Measurements from ENCODE around the gene SETD9. TPM values are rescaled to one million over a fixed set of nuclear protein-coding genes. Genes with fewer than 3 reads are reported as not detected.

The SETD9 gene
- total and polyA plus RNA-seq, 2 of the 13 experiments (the other 11 are each of a cell fraction or from before 2014, with no cell fraction given), result 4.8 to 17.8 TPM

DNA sequence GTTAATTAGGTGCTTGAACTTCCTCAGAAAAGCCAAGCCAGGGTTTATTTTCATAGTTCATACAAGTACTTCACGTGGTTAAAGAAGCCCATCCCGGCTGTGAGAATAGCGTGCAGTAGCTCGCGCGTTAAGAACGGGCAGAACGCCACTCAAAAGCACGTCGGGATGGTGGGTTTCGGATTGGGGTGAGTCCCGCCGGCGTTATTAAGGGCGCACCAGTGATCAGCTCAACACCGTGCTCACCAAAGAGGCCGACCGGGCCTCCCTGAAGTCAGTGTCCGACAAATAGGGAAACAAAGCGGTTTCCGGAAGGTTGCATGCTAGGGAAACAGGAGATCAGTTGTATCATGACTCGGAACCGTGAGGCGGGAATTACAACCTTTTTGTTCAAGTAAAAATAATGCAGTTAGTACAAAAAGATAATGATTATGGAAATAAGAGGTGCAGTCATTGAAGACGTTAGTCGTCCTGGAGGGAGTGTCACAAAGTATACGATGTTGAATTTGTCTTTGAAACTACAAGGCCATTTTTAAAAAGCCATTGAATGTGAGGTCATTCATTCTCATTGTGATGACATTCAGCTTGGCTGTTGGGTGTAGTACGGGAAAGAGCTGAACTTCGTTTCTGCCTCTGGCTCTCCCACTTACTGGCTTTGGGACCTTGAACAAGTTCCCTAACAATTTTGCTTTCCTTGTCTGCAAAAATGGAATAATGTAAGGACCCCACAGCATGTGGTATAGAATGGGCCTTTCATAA lies 992 bp downstream of the SETD9 start (continued):
- TF ChIP-seq, protein P1, sequence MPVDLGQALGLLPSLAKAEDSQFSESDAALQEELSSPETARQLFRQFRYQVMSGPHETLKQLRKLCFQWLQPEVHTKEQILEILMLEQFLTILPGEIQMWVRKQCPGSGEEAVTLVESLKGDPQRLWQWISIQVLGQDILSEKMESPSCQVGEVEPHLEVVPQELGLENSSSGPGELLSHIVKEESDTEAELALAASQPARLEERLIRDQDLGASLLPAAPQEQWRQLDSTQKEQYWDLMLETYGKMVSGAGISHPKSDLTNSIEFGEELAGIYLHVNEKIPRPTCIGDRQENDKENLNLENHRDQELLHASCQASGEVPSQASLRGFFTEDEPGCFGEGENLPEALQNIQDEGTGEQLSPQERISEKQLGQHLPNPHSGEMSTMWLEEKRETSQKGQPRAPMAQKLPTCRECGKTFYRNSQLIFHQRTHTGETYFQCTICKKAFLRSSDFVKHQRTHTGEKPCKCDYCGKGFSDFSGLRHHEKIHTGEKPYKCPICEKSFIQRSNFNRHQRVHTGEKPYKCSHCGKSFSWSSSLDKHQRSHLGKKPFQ (CRISPR knock-in tag; IDR thresholded peaks at IDR 0.05; ENCODE audit: insufficient replicate concordance), result peak; percentile 35
- TF ChIP-seq ZKSCAN5 (CRISPR knock-in tag; IDR thresholded peaks at IDR 0.05) (no peak), SRF (IDR thresholded peaks at IDR 0.05; ENCODE audit: low read depth, low read length) (no peak), EZH2 (conservative IDR thresholded peaks at IDR 0.05; ENCODE audit: low read depth, low read length) (no peak), PHF5A (CRISPR knock-in tag; IDR thresholded peaks at IDR 0.05; ENCODE audit: low read depth, unreplicated experiment) (no peak), ZNF891 (CRISPR knock-in tag; IDR thresholded peaks at IDR 0.05) (0 out of 2 replicates have a peak, but pooled peaks have one; percentile 44), ZNF775 (CRISPR knock-in tag; IDR thresholded peaks at IDR 0.05; ENCODE audit: borderline replicate concordance) (no peak), BRD4 (CRISPR knock-in tag; IDR thresholded peaks at IDR 0.05) (no peak), HNRNPK (IDR thresholded peaks at IDR 0.05; ENCODE audit: low read depth, low read length, poor library complexity, severe bottlenecking) (no peak), SCMH1 (CRISPR knock-in tag; IDR thresholded peaks at IDR 0.05; ENCODE audit: borderline replicate concordance) (no peak), SKI (IDR thresholded peaks at IDR 0.05; ENCODE audit: partially characterized antibody) (no peak), GZF1 (CRISPR knock-in tag; IDR thresholded peaks at IDR 0.05) (no peak; the same call in 1 of the 2 replicates), HNRNPLL (IDR thresholded peaks at IDR 0.05; ENCODE audit: low read depth, low read length, poor library complexity, severe bottlenecking) (peak; percentile 48), SMYD3 (CRISPR knock-in tag; IDR thresholded peaks at IDR 0.05) (no peak; the same call in 1 of the 2 replicates)
- TF ChIP-seq, protein P2, sequence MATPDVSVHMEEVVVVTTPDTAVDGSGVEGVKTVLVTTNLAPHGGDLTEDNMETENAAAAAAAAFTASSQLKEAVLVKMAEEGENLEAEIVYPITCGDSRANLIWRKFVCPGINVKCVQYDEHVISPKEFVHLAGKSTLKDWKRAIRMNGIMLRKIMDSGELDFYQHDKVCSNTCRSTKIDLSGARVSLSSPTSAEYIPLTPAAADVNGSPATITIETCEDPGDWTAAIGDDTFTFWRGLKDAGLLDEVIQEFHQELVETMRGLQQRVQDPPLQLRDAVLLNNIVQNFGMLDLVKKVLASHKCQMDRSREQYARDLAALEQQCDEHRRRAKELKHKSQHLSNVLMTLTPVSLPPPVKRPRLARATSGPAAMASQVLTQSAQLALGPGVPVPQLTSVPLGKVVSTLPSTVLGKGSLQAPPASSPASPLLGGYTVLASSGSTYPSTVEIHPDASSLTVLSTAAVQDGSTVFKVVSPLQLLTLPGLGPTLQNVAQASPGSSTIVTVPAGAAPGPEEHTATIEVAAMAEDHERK (CRISPR knock-in tag; IDR thresholded peaks at IDR 0.05; ENCODE audit: low read depth), result no peak
- TF ChIP-seq, protein P3, sequence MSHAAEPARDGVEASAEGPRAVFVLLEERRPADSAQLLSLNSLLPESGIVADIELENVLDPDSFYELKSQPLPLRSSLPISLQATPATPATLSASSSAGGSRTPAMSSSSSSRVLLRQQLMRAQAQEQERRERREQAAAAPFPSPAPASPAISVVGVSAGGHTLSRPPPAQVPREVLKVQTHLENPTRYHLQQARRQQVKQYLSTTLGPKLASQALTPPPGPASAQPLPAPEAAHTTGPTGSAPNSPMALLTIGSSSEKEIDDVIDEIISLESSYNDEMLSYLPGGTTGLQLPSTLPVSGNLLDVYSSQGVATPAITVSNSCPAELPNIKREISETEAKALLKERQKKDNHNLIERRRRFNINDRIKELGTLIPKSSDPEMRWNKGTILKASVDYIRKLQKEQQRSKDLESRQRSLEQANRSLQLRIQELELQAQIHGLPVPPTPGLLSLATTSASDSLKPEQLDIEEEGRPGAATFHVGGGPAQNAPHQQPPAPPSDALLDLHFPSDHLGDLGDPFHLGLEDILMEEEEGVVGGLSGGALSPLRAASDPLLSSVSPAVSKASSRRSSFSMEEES (CRISPR knock-in tag; IDR thresholded peaks at IDR 0.05), result no peak
- TF ChIP-seq, protein P4, sequence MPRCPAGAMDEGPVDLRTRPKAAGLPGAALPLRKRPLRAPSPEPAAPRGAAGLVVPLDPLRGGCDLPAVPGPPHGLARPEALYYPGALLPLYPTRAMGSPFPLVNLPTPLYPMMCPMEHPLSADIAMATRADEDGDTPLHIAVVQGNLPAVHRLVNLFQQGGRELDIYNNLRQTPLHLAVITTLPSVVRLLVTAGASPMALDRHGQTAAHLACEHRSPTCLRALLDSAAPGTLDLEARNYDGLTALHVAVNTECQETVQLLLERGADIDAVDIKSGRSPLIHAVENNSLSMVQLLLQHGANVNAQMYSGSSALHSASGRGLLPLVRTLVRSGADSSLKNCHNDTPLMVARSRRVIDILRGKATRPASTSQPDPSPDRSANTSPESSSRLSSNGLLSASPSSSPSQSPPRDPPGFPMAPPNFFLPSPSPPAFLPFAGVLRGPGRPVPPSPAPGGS (CRISPR knock-in tag; IDR thresholded peaks at IDR 0.05), result 0 out of 2 replicates have a peak, but pooled peaks have one; percentile 38
- TF ChIP-seq, protein P5, sequence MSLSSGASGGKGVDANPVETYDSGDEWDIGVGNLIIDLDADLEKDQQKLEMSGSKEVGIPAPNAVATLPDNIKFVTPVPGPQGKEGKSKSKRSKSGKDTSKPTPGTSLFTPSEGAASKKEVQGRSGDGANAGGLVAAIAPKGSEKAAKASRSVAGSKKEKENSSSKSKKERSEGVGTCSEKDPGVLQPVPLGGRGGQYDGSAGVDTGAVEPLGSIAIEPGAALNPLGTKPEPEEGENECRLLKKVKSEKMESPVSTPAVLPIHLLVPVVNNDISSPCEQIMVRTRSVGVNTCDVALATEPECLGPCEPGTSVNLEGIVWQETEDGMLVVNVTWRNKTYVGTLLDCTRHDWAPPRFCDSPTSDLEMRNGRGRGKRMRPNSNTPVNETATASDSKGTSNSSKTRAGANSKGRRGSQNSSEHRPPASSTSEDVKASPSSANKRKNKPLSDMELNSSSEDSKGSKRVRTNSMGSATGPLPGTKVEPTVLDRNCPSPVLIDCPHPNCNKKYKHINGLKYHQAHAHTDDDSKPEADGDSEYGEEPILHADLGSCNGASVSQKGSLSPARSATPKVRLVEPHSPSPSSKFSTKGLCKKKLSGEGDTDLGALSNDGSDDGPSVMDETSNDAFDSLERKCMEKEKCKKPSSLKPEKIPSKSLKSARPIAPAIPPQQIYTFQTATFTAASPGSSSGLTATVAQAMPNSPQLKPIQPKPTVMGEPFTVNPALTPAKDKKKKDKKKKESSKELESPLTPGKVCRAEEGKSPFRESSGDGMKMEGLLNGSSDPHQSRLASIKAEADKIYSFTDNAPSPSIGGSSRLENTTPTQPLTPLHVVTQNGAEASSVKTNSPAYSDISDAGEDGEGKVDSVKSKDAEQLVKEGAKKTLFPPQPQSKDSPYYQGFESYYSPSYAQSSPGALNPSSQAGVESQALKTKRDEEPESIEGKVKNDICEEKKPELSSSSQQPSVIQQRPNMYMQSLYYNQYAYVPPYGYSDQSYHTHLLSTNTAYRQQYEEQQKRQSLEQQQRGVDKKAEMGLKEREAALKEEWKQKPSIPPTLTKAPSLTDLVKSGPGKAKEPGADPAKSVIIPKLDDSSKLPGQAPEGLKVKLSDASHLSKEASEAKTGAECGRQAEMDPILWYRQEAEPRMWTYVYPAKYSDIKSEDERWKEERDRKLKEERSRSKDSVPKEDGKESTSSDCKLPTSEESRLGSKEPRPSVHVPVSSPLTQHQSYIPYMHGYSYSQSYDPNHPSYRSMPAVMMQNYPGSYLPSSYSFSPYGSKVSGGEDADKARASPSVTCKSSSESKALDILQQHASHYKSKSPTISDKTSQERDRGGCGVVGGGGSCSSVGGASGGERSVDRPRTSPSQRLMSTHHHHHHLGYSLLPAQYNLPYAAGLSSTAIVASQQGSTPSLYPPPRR (CRISPR knock-in tag; IDR thresholded peaks at IDR 0.05; ENCODE audit: borderline replicate concordance), result no peak

All from HepG2 (cell line).